ENCODE measurements around the gene TRIM47.
A peak's percentile ranks its signal among the peaks of the same experiment; 100 is the strongest.

Gene TRIM47

DNA sequence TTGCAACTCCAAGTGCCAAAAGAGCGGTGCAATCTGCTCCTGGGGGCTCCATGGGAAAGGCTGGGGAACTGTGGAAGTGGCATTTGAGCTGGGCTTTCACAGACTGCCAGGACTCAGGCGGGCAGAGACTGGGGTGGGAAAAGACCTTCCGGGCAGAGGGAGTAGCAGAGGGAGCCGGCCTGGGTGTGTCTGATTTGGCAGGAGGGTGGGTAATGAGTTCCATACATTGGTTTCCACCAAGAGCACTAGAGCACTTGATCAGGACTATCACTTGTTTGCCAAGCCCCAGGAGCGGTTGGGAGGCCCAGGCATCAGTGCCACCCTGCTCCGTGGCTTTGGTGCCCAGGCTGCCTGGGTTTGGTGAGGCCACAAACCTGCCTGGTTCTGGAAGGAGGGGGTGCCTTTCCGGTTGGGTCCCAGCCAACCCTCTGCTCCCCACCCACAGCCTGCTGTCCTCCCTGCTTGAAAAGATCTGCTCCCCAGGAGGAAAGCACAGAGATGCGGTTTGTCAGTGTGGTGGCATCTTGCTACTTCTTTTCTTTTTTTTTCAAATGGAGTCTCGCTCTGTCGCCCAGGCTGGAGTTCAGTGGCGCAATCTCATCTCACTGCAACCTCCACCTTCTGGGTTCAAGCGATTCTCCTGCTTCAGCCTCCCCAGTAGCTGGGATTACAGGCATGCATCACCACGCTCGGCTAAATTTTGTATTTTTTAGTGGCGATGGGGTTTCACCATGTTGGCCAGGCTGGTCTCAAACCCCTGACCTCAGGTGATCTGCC, 3.5 kb upstream of the TRIM47 start:
- Histone ChIP-seq H3K36me3 (ENCODE audit: insufficient read depth, low read length) (peaks cover 4% of the 10 kb centered on the region; the same call in 1 of the 2 replicates), H2AFZ (ENCODE audit: low read length) (no peak overlapping the region), H3K9ac (ENCODE audit: low read length) (no peak overlapping the region), H4K20me1 (ENCODE audit: insufficient read depth, low read length) (no peaks in the 10 kb centered on the region), H3K27me3 (ENCODE audit: insufficient read depth, low read length) (peaks cover 10% of the 10 kb centered on the region; the same call in 1 of the 2 replicates), H3K4me3 (ENCODE audit: low read depth, low read length, poor library complexity, severe bottlenecking) (no peak overlapping the region), H3K27ac (ENCODE audit: low read depth, low read length, poor library complexity, severe bottlenecking) (no peak overlapping the region), H3K4me1 (ENCODE audit: insufficient read depth, low read length, severe bottlenecking) (peaks cover 17% of the 10 kb centered on the region), H3K9me3 (ENCODE audit: low read length) (no peaks in the 10 kb centered on the region), H3K4me2 (ENCODE audit: low read length) (no peak overlapping the region), H3K79me2 (ENCODE audit: insufficient read depth, low read length) (no peaks in the 10 kb centered on the region), H3F3A (ENCODE audit: insufficient read depth, low read length) (0 out of 2 replicates have a peak, but pooled peaks cover 6% of the 10 kb centered on the region), H3K9me2 (ENCODE audit: low read depth, low read length) (no peaks in the 10 kb centered on the region)
- no peak for TF ChIP-seq EZH2 (IDR thresholded peaks at IDR 0.05; ENCODE audit: borderline replicate concordance, low read length)
- no peak for TF ChIP-seq CTCF (IDR thresholded peaks at IDR 0.05; ENCODE audit: low read length)

DNA sequence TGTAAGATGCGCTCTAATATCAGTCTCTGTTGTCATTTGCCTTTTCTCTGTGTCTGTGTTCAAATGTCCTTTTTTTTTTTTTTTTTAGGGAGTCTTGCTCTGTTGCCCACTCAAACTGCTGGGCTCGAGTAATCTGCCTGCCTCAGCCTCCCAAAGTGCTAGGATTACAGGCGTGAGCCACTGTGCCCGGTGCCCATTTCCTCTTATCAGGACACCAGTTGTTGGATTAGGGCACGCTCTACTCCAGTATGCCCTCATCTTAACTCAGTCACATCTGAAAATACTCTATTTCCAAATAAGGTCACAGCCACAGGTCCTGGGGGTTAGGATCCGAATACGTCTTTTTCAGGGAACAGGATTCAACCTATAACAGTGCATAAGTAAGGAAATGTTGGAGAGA, 1.9 kb upstream of the TRIM47 start:
- TF ChIP-seq CTCF (IDR thresholded peaks at IDR 0.05; ENCODE audit: low read length) = no peak
- no peak overlapping the region for H2AFZ ChIP-seq (ENCODE audit: low read length)
- no peaks in the 10 kb centered on the region for H3K36me3 ChIP-seq (ENCODE audit: insufficient read depth, low read length)
- 0 out of 2 replicates have a peak, but pooled peaks cover 6% of the 10 kb centered on the region for H3F3A ChIP-seq (ENCODE audit: insufficient read depth, low read length)
- H3K4me3 ChIP-seq (ENCODE audit: low read depth, low read length, poor library complexity, severe bottlenecking) = no peak overlapping the region
- H3K4me1 ChIP-seq (ENCODE audit: insufficient read depth, low read length, severe bottlenecking) = peaks cover 33% of the 10 kb centered on the region
- H3K9me3 ChIP-seq (ENCODE audit: low read length) = no peaks in the 10 kb centered on the region
- H3K79me2 ChIP-seq (ENCODE audit: insufficient read depth, low read length) = no peaks in the 10 kb centered on the region
- H4K20me1 ChIP-seq (ENCODE audit: insufficient read depth, low read length) = no peaks in the 10 kb centered on the region
- no peak overlapping the region for H3K27ac ChIP-seq (ENCODE audit: low read depth, low read length, poor library complexity, severe bottlenecking)
- H3K4me2 ChIP-seq (ENCODE audit: low read length) = no peak overlapping the region
- H3K9ac ChIP-seq (ENCODE audit: low read length) = no peak overlapping the region
- peaks cover 10% of the 10 kb centered on the region; the same call in 1 of the 2 replicates for H3K27me3 ChIP-seq (ENCODE audit: insufficient read depth, low read length)
- H3K9me2 ChIP-seq (ENCODE audit: low read depth, low read length) = no peaks in the 10 kb centered on the region

GRCh38 chr17:75877752-75878173, 618 bp downstream of the TRIM47 start:
- Histone ChIP-seq H3K4me3 (ENCODE audit: low read depth, low read length, poor library complexity, severe bottlenecking) (peak overlapping the region; percentile 62), H3K36me3 (ENCODE audit: insufficient read depth, low read length) (no peaks in the 10 kb centered on the region), H3F3A (ENCODE audit: insufficient read depth, low read length) (0 out of 2 replicates have a peak, but pooled peaks cover 6% of the 10 kb centered on the region), H3K4me2 (ENCODE audit: low read length) (peak overlapping the region; percentile 82), H3K4me1 (ENCODE audit: insufficient read depth, low read length, severe bottlenecking) (peaks cover 37% of the 10 kb centered on the region), H2AFZ (ENCODE audit: low read length) (no peak overlapping the region), H3K9ac (ENCODE audit: low read length) (peak overlapping the region; percentile 63), H3K9me2 (ENCODE audit: low read depth, low read length) (no peaks in the 10 kb centered on the region), H3K9me3 (ENCODE audit: low read length) (no peaks in the 10 kb centered on the region), H4K20me1 (ENCODE audit: insufficient read depth, low read length) (no peaks in the 10 kb centered on the region), H3K79me2 (ENCODE audit: insufficient read depth, low read length) (no peaks in the 10 kb centered on the region), H3K27me3 (ENCODE audit: insufficient read depth, low read length) (peaks cover 4% of the 10 kb centered on the region; the same call in 1 of the 2 replicates), H3K27ac (ENCODE audit: low read depth, low read length, poor library complexity, severe bottlenecking) (no peak overlapping the region)
- TF ChIP-seq CTCF (IDR thresholded peaks at IDR 0.05; ENCODE audit: low read length) (peak; percentile 35), EZH2 (IDR thresholded peaks at IDR 0.05; ENCODE audit: borderline replicate concordance, low read length) (no peak)
